ENCODE measurements around the gene ATP11A.

DNA sequence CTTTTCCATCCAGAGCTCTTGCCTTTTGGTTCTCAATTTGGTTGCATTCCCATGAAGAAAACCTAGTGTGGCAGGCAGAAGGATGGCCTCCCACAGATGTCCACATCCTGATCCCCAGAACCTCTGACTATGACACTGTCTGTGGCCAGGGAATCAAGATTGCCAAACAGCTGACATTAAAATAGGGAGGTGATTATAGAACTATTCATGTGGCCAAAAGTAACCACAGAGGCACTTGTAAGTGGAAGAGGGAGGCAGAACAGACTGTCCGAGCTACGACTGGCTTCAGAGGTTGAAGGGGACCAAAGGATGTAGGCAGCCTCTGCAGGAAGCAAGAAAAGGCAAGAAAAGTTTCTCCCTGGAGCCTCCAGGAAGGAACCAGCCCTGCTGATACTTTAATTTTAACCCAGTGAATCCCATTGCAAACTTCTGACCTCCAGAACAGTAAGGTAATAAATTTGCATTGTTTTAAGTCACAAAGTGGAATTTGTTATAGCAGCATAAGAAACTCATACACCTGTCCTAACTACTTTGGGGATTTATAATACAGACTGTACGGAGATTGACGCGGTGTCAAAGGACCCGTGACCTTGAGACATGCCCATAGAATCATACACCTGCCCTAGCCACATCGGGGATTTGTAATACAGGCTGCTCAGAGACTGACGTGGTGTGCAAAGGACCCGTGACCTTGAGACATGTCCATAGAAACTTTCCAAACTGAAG is 106.5 kb downstream of the ATP11A start:
- TF ChIP-seq ZNF274 (IDR thresholded peaks at IDR 0.05; ENCODE audit: low read depth, low read length) = no peak
- no peak for TF ChIP-seq SUZ12 (IDR thresholded peaks at IDR 0.05; ENCODE audit: extremely low read depth, insufficient read depth, insufficient read length)
- no peak for TF ChIP-seq YY1 (IDR thresholded peaks at IDR 0.05; ENCODE audit: insufficient read depth, insufficient read length)

Measured in NT2/D1 (cell line).